ENCODE results near the gene CLPTM1.

The CLPTM1 gene

GRCh38 chr19:44972802-44973201, 17.6 kb downstream of the CLPTM1 start:
- Histone ChIP-seq H2AFZ (ENCODE audit: insufficient read depth, low read length, poor library complexity) (no peak overlapping the region), H3K14ac (ENCODE audit: low read length) (no peak overlapping the region), H3K79me2 (ENCODE audit: control insufficient read depth, insufficient read depth, low read length, poor library complexity) (no peaks in the 10 kb centered on the region), H4K91ac (ENCODE audit: low read depth, low read length) (no peak overlapping the region), H3K4me1 (ENCODE audit: control insufficient read depth in 1 of 2, insufficient read depth in 2 of 2, low read length in 2 of 2) (peaks cover 0 to 5% of the 10 kb centered on the region in 2 experiments), H2BK12ac (ENCODE audit: low read length) (no peak overlapping the region), H3K4me3 (ENCODE audit: low read depth, low read length) (no peak overlapping the region), H2BK120ac (ENCODE audit: insufficient read depth, low read length, poor library complexity) (no peak overlapping the region), H2BK5ac (ENCODE audit: low read depth, low read length, poor library complexity) (no peak overlapping the region), H3K23ac (ENCODE audit: low read length) (no peak overlapping the region), H3K79me1 (ENCODE audit: low read length) (no peaks in the 10 kb centered on the region), H4K8ac (ENCODE audit: low read depth, low read length) (no peak overlapping the region), H2AK5ac (ENCODE audit: low read length) (no peak overlapping the region), H3K9me3 (ENCODE audit: insufficient read depth, low read depth, low read length) (peaks cover 4% of the 10 kb centered on the region), H3K9ac (ENCODE audit: low read length) (no peak overlapping the region), H3K27ac (ENCODE audit: low read depth, low read length) (no peak overlapping the region), H3K36me3 (ENCODE audit: control insufficient read depth in 1 of 2, insufficient read depth in 2 of 2, low read length in 2 of 2) (peaks cover 56 to 59% of the 10 kb centered on the region in 2 experiments), H3K27me3 (ENCODE audit: insufficient read depth, low read length) (no peaks in the 10 kb centered on the region), H3K4me2 (ENCODE audit: low read length) (no peak overlapping the region), H3K18ac (ENCODE audit: low read length) (no peak overlapping the region), H3K4ac (ENCODE audit: low read depth, low read length) (no peak overlapping the region), H4K12ac (ENCODE audit: low read depth, low read length) (no peak overlapping the region)
- DNase-seq: no peak
- no CpG with 5 or more reads among the region's 13 CpGs for WGBS (ENCODE audit: extremely low coverage, insufficient coverage, insufficient read length)

- no peak overlapping the region for H3K4me3 ChIP-seq (ENCODE audit: low read depth, low read length)
- H4K8ac ChIP-seq (ENCODE audit: low read depth, low read length): no peak overlapping the region
- H3K27ac ChIP-seq (ENCODE audit: low read depth, low read length): no peak overlapping the region
- no peak overlapping the region for H3K23ac ChIP-seq (ENCODE audit: low read length)
- H3K27me3 ChIP-seq (ENCODE audit: insufficient read depth, low read length): no peaks in the 10 kb centered on the region
- WGBS (ENCODE audit: extremely low coverage, insufficient coverage, insufficient read length): no CpG with 5 or more reads among the region's 21 CpGs
- no peak overlapping the region for H2BK12ac ChIP-seq (ENCODE audit: low read length)
- peaks cover 57 to 59% of the 10 kb centered on the region in 2 experiments for H3K36me3 ChIP-seq (ENCODE audit: control insufficient read depth in 1 of 2, insufficient read depth in 2 of 2, low read length in 2 of 2)
- peaks cover 4% of the 10 kb centered on the region for H3K9me3 ChIP-seq (ENCODE audit: insufficient read depth, low read depth, low read length)
- no peak overlapping the region for H2BK5ac ChIP-seq (ENCODE audit: low read depth, low read length, poor library complexity)
- no peaks in the 10 kb centered on the region for H3K79me2 ChIP-seq (ENCODE audit: control insufficient read depth, insufficient read depth, low read length, poor library complexity)
- no peak overlapping the region for H4K91ac ChIP-seq (ENCODE audit: low read depth, low read length)
- no peak for DNase-seq
- H3K79me1 ChIP-seq (ENCODE audit: low read length): no peaks in the 10 kb centered on the region
- H3K4me2 ChIP-seq (ENCODE audit: low read length): no peak overlapping the region
- no peak overlapping the region for H3K9ac ChIP-seq (ENCODE audit: low read length)
- no peak overlapping the region for H3K4ac ChIP-seq (ENCODE audit: low read depth, low read length)
- H4K12ac ChIP-seq (ENCODE audit: low read depth, low read length): no peak overlapping the region
- peaks cover 0 to 5% of the 10 kb centered on the region in 2 experiments for H3K4me1 ChIP-seq (ENCODE audit: control insufficient read depth in 1 of 2, insufficient read depth in 2 of 2, low read length in 2 of 2)
- H2AFZ ChIP-seq (ENCODE audit: insufficient read depth, low read length, poor library complexity): no peak overlapping the region
- no peak overlapping the region for H3K18ac ChIP-seq (ENCODE audit: low read length)
- no peak overlapping the region for H2AK5ac ChIP-seq (ENCODE audit: low read length)
- H3K14ac ChIP-seq (ENCODE audit: low read length): no peak overlapping the region
- H2BK120ac ChIP-seq (ENCODE audit: insufficient read depth, low read length, poor library complexity): no peak overlapping the region
Observed at GRCh38 chr19:44973982-44974735, 19.0 kb downstream of the CLPTM1 start.

DNA sequence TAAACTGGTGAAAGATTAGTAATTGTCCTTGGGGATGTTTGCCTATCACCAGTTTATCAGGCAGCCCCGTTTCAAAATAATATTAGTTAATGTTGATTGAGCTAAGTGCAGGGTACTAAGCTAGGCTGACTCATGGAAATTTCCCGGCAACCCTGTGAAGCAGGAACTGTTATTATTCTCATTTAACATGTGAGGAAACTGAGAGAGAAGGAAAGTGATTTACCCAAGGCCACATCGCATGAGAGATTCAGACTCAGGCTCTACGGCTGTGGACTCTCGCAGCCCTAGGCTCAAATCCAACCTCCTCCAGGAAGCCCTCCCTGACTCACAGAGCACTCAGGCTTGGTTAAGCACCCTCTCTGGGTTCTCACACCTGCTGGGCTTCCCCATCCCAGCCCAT, 19.7 kb downstream of the CLPTM1 start:
- no peak overlapping the region for H3K4ac ChIP-seq (ENCODE audit: low read depth, low read length)
- no peaks in the 10 kb centered on the region for H3K79me2 ChIP-seq (ENCODE audit: control insufficient read depth, insufficient read depth, low read length, poor library complexity)
- no peaks in the 10 kb centered on the region for H3K79me1 ChIP-seq (ENCODE audit: low read length)
- no peak for DNase-seq
- no peak overlapping the region for H2BK12ac ChIP-seq (ENCODE audit: low read length)
- H3K23ac ChIP-seq (ENCODE audit: low read length): no peak overlapping the region
- H3K27ac ChIP-seq (ENCODE audit: low read depth, low read length): no peak overlapping the region
- H3K9me3 ChIP-seq (ENCODE audit: insufficient read depth, low read depth, low read length): peaks cover 4% of the 10 kb centered on the region
- no peak overlapping the region for H3K4me2 ChIP-seq (ENCODE audit: low read length)
- peaks cover 0 to 3% of the 10 kb centered on the region in 2 experiments for H3K4me1 ChIP-seq (ENCODE audit: control insufficient read depth in 1 of 2, insufficient read depth in 2 of 2, low read length in 2 of 2)
- peaks cover 61 to 64% of the 10 kb centered on the region in 2 experiments for H3K36me3 ChIP-seq (ENCODE audit: control insufficient read depth in 1 of 2, insufficient read depth in 2 of 2, low read length in 2 of 2)
- no peak overlapping the region for H4K8ac ChIP-seq (ENCODE audit: low read depth, low read length)
- no peak overlapping the region for H2BK5ac ChIP-seq (ENCODE audit: low read depth, low read length, poor library complexity)
- H3K4me3 ChIP-seq (ENCODE audit: low read depth, low read length): no peak overlapping the region
- H2BK120ac ChIP-seq (ENCODE audit: insufficient read depth, low read length, poor library complexity): no peak overlapping the region
- no CpG with 5 or more reads among the region's 5 CpGs for WGBS (ENCODE audit: extremely low coverage, insufficient coverage, insufficient read length)
- H4K12ac ChIP-seq (ENCODE audit: low read depth, low read length): no peak overlapping the region
- H4K91ac ChIP-seq (ENCODE audit: low read depth, low read length): no peak overlapping the region
- no peak overlapping the region for H3K18ac ChIP-seq (ENCODE audit: low read length)
- H3K9ac ChIP-seq (ENCODE audit: low read length): no peak overlapping the region
- H2AFZ ChIP-seq (ENCODE audit: insufficient read depth, low read length, poor library complexity): no peak overlapping the region
- H3K27me3 ChIP-seq (ENCODE audit: insufficient read depth, low read length): no peaks in the 10 kb centered on the region
- no peak overlapping the region for H2AK5ac ChIP-seq (ENCODE audit: low read length)
- no peak overlapping the region for H3K14ac ChIP-seq (ENCODE audit: low read length)

DNA sequence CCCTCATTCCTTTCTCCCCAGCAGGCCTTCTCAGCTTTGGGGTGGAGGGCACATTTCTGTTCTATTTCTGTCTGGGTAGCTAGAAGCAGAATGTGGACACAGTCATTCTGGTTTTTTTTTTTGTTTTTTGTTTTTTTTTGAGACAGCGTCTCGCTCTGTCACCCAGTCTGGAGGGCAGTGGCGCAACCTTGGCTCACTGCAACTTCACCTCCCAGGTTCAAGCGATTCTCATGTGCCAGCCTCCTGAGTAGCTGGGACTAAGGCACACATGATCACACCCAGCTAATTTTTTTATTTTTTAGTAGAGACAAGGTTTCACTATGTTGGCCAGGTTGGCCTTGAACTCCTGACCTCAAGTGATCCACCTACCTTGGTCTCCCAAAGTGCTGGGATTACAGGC, 20.3 kb downstream of the CLPTM1 start:
- DNase-seq: no peak
- Histone ChIP-seq H3K27ac (ENCODE audit: low read depth, low read length) (no peak overlapping the region), H3K4me3 (ENCODE audit: low read depth, low read length) (no peak overlapping the region), H3K36me3 (ENCODE audit: control insufficient read depth in 1 of 2, insufficient read depth in 2 of 2, low read length in 2 of 2) (peaks cover 65 to 66% of the 10 kb centered on the region in 2 experiments), H2AK5ac (ENCODE audit: low read length) (no peak overlapping the region), H3K4me2 (ENCODE audit: low read length) (no peak overlapping the region), H4K91ac (ENCODE audit: low read depth, low read length) (no peak overlapping the region), H3K18ac (ENCODE audit: low read length) (no peak overlapping the region), H2BK12ac (ENCODE audit: low read length) (no peak overlapping the region), H3K4me1 (ENCODE audit: control insufficient read depth in 1 of 2, insufficient read depth in 2 of 2, low read length in 2 of 2) (no peaks in the 10 kb centered on the region), H3K14ac (ENCODE audit: low read length) (no peak overlapping the region), H3K79me1 (ENCODE audit: low read length) (no peaks in the 10 kb centered on the region), H3K27me3 (ENCODE audit: insufficient read depth, low read length) (no peaks in the 10 kb centered on the region), H4K8ac (ENCODE audit: low read depth, low read length) (no peak overlapping the region), H2BK120ac (ENCODE audit: insufficient read depth, low read length, poor library complexity) (no peak overlapping the region), H2BK5ac (ENCODE audit: low read depth, low read length, poor library complexity) (no peak overlapping the region), H3K9me3 (ENCODE audit: insufficient read depth, low read depth, low read length) (peaks cover 4% of the 10 kb centered on the region), H3K9ac (ENCODE audit: low read length) (no peak overlapping the region), H2AFZ (ENCODE audit: insufficient read depth, low read length, poor library complexity) (no peak overlapping the region), H3K23ac (ENCODE audit: low read length) (no peak overlapping the region), H4K12ac (ENCODE audit: low read depth, low read length) (no peak overlapping the region), H3K4ac (ENCODE audit: low read depth, low read length) (no peak overlapping the region), H3K79me2 (ENCODE audit: control insufficient read depth, insufficient read depth, low read length, poor library complexity) (no peaks in the 10 kb centered on the region)
- WGBS (ENCODE audit: extremely low coverage, insufficient coverage, insufficient read length): no CpG with 5 or more reads among the region's 4 CpGs
